Measurements from ENCODE around the gene ACOT4. TPM values are rescaled to one million over a fixed set of nuclear protein-coding genes. Genes with fewer than 3 reads are reported as not detected.
"Not testable (repeated sequence)": the region's sequence is repeated elsewhere in the genome, so short reads cannot be mapped to it uniquely, and the experiment has no call there.

The ACOT4 gene
- total and polyA plus RNA-seq, 2 of the 8 experiments (the other 6 are each of a cell fraction or from before 2014, with no cell fraction given): 0.80 to 1.1 TPM

GRCh38 chr14:73590673-73591004, 1.0 kb upstream of the ACOT4 start:
- H3K4me3 ChIP-seq (ENCODE audit: extremely low read depth in 1 of 4, insufficient read depth in 2 of 4, low read depth in 3 of 4, low read length in 4 of 4); H3K18ac ChIP-seq (ENCODE audit: extremely low read depth, low read length); H3K4ac ChIP-seq (replicated peaks; ENCODE audit: insufficient read length, low read depth, low read length); H3K4me2 ChIP-seq (ENCODE audit: insufficient read depth in 1 of 2, low read depth in 2 of 2, low read length in 2 of 2); H3K79me1 ChIP-seq (ENCODE audit: low read depth, low read length); H3K79me2 ChIP-seq (ENCODE audit: control insufficient read depth in 1 of 2, insufficient read depth in 2 of 2, low read length in 2 of 2); H2BK5ac ChIP-seq (ENCODE audit: low read depth, low read length); H4K5ac ChIP-seq (ENCODE audit: insufficient read length, low read depth, low read length); DNase-seq (ENCODE audit: low read depth in 1 of 2, low spot score in 2 of 2); H3K14ac ChIP-seq (ENCODE audit: insufficient read length); H2BK120ac ChIP-seq (replicated peaks; ENCODE audit: low read depth, low read length); H4K20me1 ChIP-seq (replicated peaks in 1 of 2; ENCODE audit: control insufficient read depth in 1 of 2, insufficient read depth in 2 of 2, low read length in 2 of 2); H3K27ac ChIP-seq (ENCODE audit: low read depth, low read length); FAIRE-seq; H2AFZ ChIP-seq (ENCODE audit: low read length); H4K91ac ChIP-seq (replicated peaks; ENCODE audit: insufficient read length, low read length); H3K23me2 ChIP-seq (ENCODE audit: low read depth, low read length); H3K36me3 ChIP-seq (ENCODE audit: control insufficient read depth in 2 of 4, insufficient read depth in 4 of 4, low read length in 3 of 4); H4K8ac ChIP-seq (ENCODE audit: extremely low read depth, insufficient read depth, low read length); H2BK20ac ChIP-seq (ENCODE audit: low read length); H3K9ac ChIP-seq (replicated peaks in 1 of 4; ENCODE audit: extremely low read depth in 1 of 4, low read depth in 3 of 4, low read length in 3 of 4); H3K23ac ChIP-seq (ENCODE audit: insufficient read length); H2AK5ac ChIP-seq (ENCODE audit: low read depth, low read length); H3K56ac ChIP-seq (replicated peaks; ENCODE audit: insufficient read length, low read depth, low read length); H3K9me3 ChIP-seq (ENCODE audit: insufficient read depth in 2 of 2, low read depth in 1 of 2, low read length in 1 of 2); H3K4me1 ChIP-seq (replicated peaks in 1 of 4; ENCODE audit: control insufficient read depth in 3 of 4, insufficient read depth in 4 of 4, low read length in 3 of 4); H2BK12ac ChIP-seq (ENCODE audit: low read depth, low read length); H2BK15ac ChIP-seq (ENCODE audit: low read length); H3K27me3 ChIP-seq (replicated peaks in 1 of 4; ENCODE audit: control insufficient read depth in 3 of 4, extremely low read depth in 1 of 4, insufficient read depth in 3 of 4, low read length in 3 of 4): not testable (repeated sequence)
- POLR2A ChIA-PET (ENCODE audit: partially characterized antibody): interaction anchor here (0.7 to 1.9 kb wide), 5 partner anchors 10 to 296 kb away, joined by 3 to 11 read pairs (median 4); partner anchors contain the start of genes ACOT2 and ZNF410
- 98% methylated on average over 16 of the region's 32 CpGs; no CpG with 5 or more reads in 1 of the 2 experiments for WGBS, 2 experiments (ENCODE audit: extremely low coverage in 1 of 2, insufficient coverage in 1 of 2, insufficient read length in 1 of 2, insufficient replicate concordance in 2 of 2, low coverage in 1 of 2, low lambda C conversion rate in 2 of 2, missing lambda C conversion rate in 1 of 2)
- CTCF ChIA-PET (ENCODE audit: partially characterized antibody): interaction anchor here (1.2 to 2.5 kb wide), 5 partner anchors 20 to 359 kb away, joined by 5 to 13 read pairs (median 5); no protein-coding TSS in a partner anchor

Measured in H1 (cell line).